A549 (cell line): ENCODE data around the gene ARHGEF4. TPM values are rescaled to one million over a fixed set of nuclear protein-coding genes. Genes with fewer than 3 reads are reported as not detected.

ENCODE experiments used
- ATAC-seq, 2 experiments: fragments of 200-7000 bp in 1 of 2; fragments of >200 bp in 1 of 2; cut with Nextera tagmentation in 1 of 2; cut with Tn5 transposase in 1 of 2; 3 replicates each; pipeline versions ENCODE4 v1.8.0 to v1.9.1; 2018 to 2020; ENCODE audit warnings: mild to moderate bottlenecking in 1 of 2, moderate library complexity in 1 of 2
- CTCF ChIA-PET: fragments of 300-600 bp; sonication (Branson Sonifier 250); formaldehyde crosslinking; extraction: SDS; loops from one replicate; lab custom pipeline; 2021; ENCODE audit warnings: antibody characterized with exemption, inconsistent platforms; lab: Yijun Ruan, JAX
- POLR2A ChIA-PET: fragments of 350-600 bp; formaldehyde crosslinking; extraction: SDS; loops from one replicate; lab custom pipeline; 2021; ENCODE audit warnings: antibody characterized with exemption, inconsistent platforms; lab: Yijun Ruan, JAX
- DNase-seq, 2 experiments: peaks; one replicate each; pipeline versions ENCODE4 v3.0.0 to v3.0.0-alpha.2; 2011 to 2016; ENCODE audit warnings: low read depth in 1 of 2, low spot score in 1 of 2
- FAIRE-seq: peaks from 2 replicates; lab custom pipeline; 2011; peaks lifted over from hg19 to GRCh38; lab: Jason Lieb, UNC
- H3K27ac ChIP-seq, 2 experiments: fragments of >200 bp; sonication (Bioruptor Twin); formaldehyde crosslinking; 3 replicates each; pipeline ENCODE4 v1.5.1; 2016 to 2017
- H3K4me1 ChIP-seq: fragments of >200 bp; sonication (Bioruptor Twin); formaldehyde crosslinking; 3 replicates; pipeline ENCODE4 v1.6.1; 2016
- H3K4me2 ChIP-seq: fragments of >200 bp; sonication (Bioruptor Twin); formaldehyde crosslinking; 3 replicates; pipeline ENCODE4 v1.6.1; 2016
- H3K4me3 ChIP-seq: fragments of >200 bp; sonication (Bioruptor Twin); formaldehyde crosslinking; 3 replicates; pipeline ENCODE4 v1.5.1; 2016
- H3K9me3 ChIP-seq: fragments of >200 bp; sonication (Bioruptor Twin); formaldehyde crosslinking; 3 replicates; pipeline ENCODE4 v1.6.1; 2016
- ESRRA ChIP-seq: fragments of 150-350 bp; IDR thresholded peaks from 2 replicates; pipeline ENCODE4 v1.6.1; 2014; ENCODE audit warnings: mild to moderate bottlenecking, low read length, borderline replicate concordance
- FOXS1 ChIP-seq: fragments of 250-450 bp; sonication (Bioruptor Pico); IDR thresholded peaks from 2 replicates; pipeline ENCODE4 v1.5.0; 2020; ENCODE audit warnings: mild to moderate bottlenecking, moderate library complexity
- GATA3 ChIP-seq: IDR thresholded peaks from 2 replicates; pipeline ENCODE4 v1.6.1; 2012; ENCODE audit warnings: borderline replicate concordance
- HES2 ChIP-seq: fragments of >200 bp; sonication (Bioruptor Twin); formaldehyde crosslinking; IDR thresholded peaks from 2 replicates; pipeline ENCODE4 v1.6.1; 2016
- HOXA7 ChIP-seq: fragments of 250-450 bp; sonication (Bioruptor Pico); IDR thresholded peaks from 2 replicates; pipeline ENCODE4 v1.5.0; 2020; ENCODE audit warnings: mild to moderate bottlenecking, moderate library complexity
- HOXB5 ChIP-seq: fragments of 250-450 bp; sonication (Bioruptor Pico); IDR thresholded peaks from 2 replicates; pipeline ENCODE4 v1.5.0; 2020; ENCODE audit warnings: mild to moderate bottlenecking, moderate library complexity
- JUNB ChIP-seq: fragments of >200 bp; sonication (Bioruptor Twin); formaldehyde crosslinking; IDR thresholded peaks from 2 replicates; pipeline ENCODE4 v1.6.1; 2016
- MAX ChIP-seq: IDR thresholded peaks from 2 replicates; pipeline ENCODE4 v1.6.1; 2012
- MAZ ChIP-seq: fragments of 150-350 bp; IDR thresholded peaks from 2 replicates; pipeline ENCODE4 v1.6.1; 2014; ENCODE audit warnings: antibody characterized with exemption, low read depth, low read length, borderline replicate concordance
- NPAS2 ChIP-seq: fragments of 250-450 bp; sonication (Bioruptor Pico); IDR thresholded peaks from 2 replicates; pipeline ENCODE4 v1.8.0; 2022; ENCODE audit warnings: mild to moderate bottlenecking, moderate library complexity, borderline replicate concordance
- NR3C1 ChIP-seq: fragments of >200 bp; sonication (Bioruptor Twin); formaldehyde crosslinking; IDR thresholded peaks from 3 replicates; pipeline ENCODE4 v1.6.1; 2017
- POLR2AphosphoS2 ChIP-seq: conservative IDR thresholded peaks from 2 replicates; pipeline ENCODE4 v1.6.1; 2012; ENCODE audit warnings: low read length, improper control_type of control experiment, inconsistent platforms
- RAD21 ChIP-seq, 2 experiments: fragments of >200 bp in 1 of 2; sonication (Bioruptor Twin) in 1 of 2; formaldehyde crosslinking in 1 of 2; IDR thresholded peaks in 1 of 2; conservative IDR thresholded peaks in 1 of 2; 2 replicates in 1 of 2; 3 replicates in 1 of 2; pipeline ENCODE4 v1.6.1; 2012 to 2018; ENCODE audit warnings: inconsistent platforms in 1 of 2
- REST ChIP-seq: fragments of 200-600 bp; sonication (generic); IDR thresholded peaks from 2 replicates; pipeline ENCODE4 v1.6.1; 2016; ENCODE audit warnings: antibody characterized with exemption, mild to moderate bottlenecking, moderate library complexity
- RFX5 ChIP-seq: fragments of 450-650 bp; IDR thresholded peaks from 2 replicates; pipeline ENCODE4 v1.7.1; 2014; ENCODE audit warnings: antibody characterized with exemption, mild to moderate bottlenecking, moderate library complexity
- SREBF2 ChIP-seq: fragments of 450-650 bp; IDR thresholded peaks from 2 replicates; pipeline ENCODE4 v1.6.1; 2014; ENCODE audit warnings: mild to moderate bottlenecking, moderate library complexity
- USF2 ChIP-seq: fragments of 450-650 bp; IDR thresholded peaks from 2 replicates; pipeline ENCODE4 v1.6.1; 2014; ENCODE audit warnings: antibody characterized with exemption
- ZFP36 ChIP-seq: fragments of 450-650 bp; IDR thresholded peaks from 2 replicates; pipeline ENCODE4 v1.6.1; 2014; ENCODE audit warnings: borderline replicate concordance; ENCODE audit not compliant: partially characterized antibody
- ZNF302 ChIP-seq: fragments of 250-450 bp; sonication (Bioruptor Pico); IDR thresholded peaks from 2 replicates; pipeline ENCODE4 v1.9.0; 2021; ENCODE audit warnings: inconsistent platforms, mild to moderate bottlenecking, moderate library complexity
- WGBS: methylation state at CpG from one replicate; pipeline ENCODE4 v1.1.6; 2017; ENCODE audit errors: missing lambda C conversion rate; 5-methylcytosine and 5-hydroxymethylcytosine counted together
- polyA plus RNA-seq, 4 experiments: library from polyadenylated mRNA; depleted of rRNA in 3 of 4; stranded (reverse); fragments of >200 nt; fragmentation: RNase III in 1 of 4; extraction: RNeasy Plus Mini Kit Qiagen cat#74134 plus additional on column Dnase treatment in 1 of 4; gene quantifications; 2 replicates in 3 of 4; 3 replicates in 1 of 4; pipeline ENCODE4 v1.2.3, GENCODE V29; 2011 to 2017
- TF ChIP-seq, protein P1 (sequence below): fragments of 250-450 bp; sonication (Bioruptor Pico); IDR thresholded peaks from 2 replicates; pipeline ENCODE4 v1.5.0; 2021; ENCODE audit warnings: mild to moderate bottlenecking, moderate library complexity, borderline replicate concordance
- TF ChIP-seq, protein P2 (sequence below): IDR thresholded peaks from 2 replicates; pipeline ENCODE4 v1.6.1; 2012; ENCODE audit warnings: low read depth, borderline replicate concordance

ARHGEF4 gene
- polyA plus RNA-seq, 2 of the 4 experiments (the other 2 are of a cell fraction) = 1.00 to 2.1 TPM

DNA sequence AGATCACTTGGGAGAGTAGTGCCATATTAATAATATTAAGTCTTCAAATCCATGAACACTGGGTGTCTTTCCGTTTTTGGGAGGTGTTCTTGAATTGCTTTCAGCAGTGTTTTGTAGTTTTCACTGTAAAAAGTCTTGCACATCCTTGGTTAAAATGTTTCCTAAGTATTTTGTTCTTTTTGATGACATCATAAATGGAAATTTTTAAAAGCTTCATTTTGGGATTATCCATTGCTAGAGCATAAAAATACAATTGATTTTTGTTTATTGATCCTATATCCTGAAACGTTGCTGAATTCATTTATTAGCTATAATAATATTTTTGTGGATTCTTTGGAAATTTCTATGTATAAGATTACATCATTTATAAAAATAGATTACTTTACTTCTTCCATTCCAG lies 96.8 kb downstream of the ARHGEF4 start:
- no peak for DNase-seq
- WGBS = under 1% methylated on average over 2 of the region's 2 CpGs
- Histone ChIP-seq H3K27ac (no peak overlapping the region), H3K9me3 (peaks cover 15% of the 10 kb centered on the region; the same call in 2 of the 3 replicates), H3K4me3 (no peak overlapping the region), H3K4me1 (no peaks in the 10 kb centered on the region), H3K4me2 (no peak overlapping the region)
- ATAC-seq = no peak
- ChIA-PET POLR2A (no interaction called here), CTCF (interaction anchor here (0.9 kb wide), 1 partner anchor 17 kb away, joined by 3 read pairs; no protein-coding TSS in a partner anchor)
- no peak for TF ChIP-seq HOXA7 (CRISPR knock-in tag)
- TF ChIP-seq POLR2AphosphoS2 = no peak
- no peak for TF ChIP-seq HOXB5 (CRISPR knock-in tag)
- TF ChIP-seq GATA3 = no peak
- TF ChIP-seq, protein P1, sequence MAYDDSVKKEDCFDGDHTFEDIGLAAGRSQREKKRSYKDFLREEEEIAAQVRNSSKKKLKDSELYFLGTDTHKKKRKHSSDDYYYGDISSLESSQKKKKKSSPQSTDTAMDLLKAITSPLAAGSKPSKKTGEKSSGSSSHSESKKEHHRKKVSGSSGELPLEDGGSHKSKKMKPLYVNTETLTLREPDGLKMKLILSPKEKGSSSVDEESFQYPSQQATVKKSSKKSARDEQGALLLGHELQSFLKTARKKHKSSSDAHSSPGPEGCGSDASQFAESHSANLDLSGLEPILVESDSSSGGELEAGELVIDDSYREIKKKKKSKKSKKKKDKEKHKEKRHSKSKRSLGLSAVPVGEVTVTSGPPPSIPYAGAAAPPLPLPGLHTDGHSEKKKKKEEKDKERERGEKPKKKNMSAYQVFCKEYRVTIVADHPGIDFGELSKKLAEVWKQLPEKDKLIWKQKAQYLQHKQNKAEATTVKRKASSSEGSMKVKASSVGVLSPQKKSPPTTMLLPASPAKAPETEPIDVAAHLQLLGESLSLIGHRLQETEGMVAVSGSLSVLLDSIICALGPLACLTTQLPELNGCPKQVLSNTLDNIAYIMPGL (CRISPR knock-in tag) = no peak
- no peak for TF ChIP-seq NPAS2
- no peak for TF ChIP-seq REST
- TF ChIP-seq SREBF2 = no peak
- TF ChIP-seq NR3C1 = no peak
- no peak for TF ChIP-seq RFX5
- TF ChIP-seq RAD21 (conservative IDR thresholded peaks at IDR 0.05 in 1 of 2, IDR thresholded peaks at IDR 0.05 in 1 of 2) = no peak
- no peak for TF ChIP-seq MAX
- TF ChIP-seq ZFP36 = no peak
- no peak for TF ChIP-seq JUNB
- no peak for TF ChIP-seq USF2
- TF ChIP-seq FOXS1 (CRISPR knock-in tag) = no peak
- TF ChIP-seq MAZ = no peak
- no peak for TF ChIP-seq ESRRA
- TF ChIP-seq, protein P2, sequence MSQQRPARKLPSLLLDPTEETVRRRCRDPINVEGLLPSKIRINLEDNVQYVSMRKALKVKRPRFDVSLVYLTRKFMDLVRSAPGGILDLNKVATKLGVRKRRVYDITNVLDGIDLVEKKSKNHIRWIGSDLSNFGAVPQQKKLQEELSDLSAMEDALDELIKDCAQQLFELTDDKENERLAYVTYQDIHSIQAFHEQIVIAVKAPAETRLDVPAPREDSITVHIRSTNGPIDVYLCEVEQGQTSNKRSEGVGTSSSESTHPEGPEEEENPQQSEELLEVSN = no peak
- no peak for TF ChIP-seq HES2
- no peak for FAIRE-seq

GRCh38 chr2:130936451-130936850 lies 99.7 kb downstream of the ARHGEF4 start:
- ChIA-PET POLR2A (no interaction called here), CTCF (interaction anchor here (0.6 to 0.8 kb wide), 2 partner anchors 23 to 196 kb away, joined by 3 to 4 read pairs; no protein-coding TSS in a partner anchor)
- no peaks in the 10 kb centered on the region for H3K4me1 ChIP-seq
- H3K4me3 ChIP-seq = no peak overlapping the region
- no peak for FAIRE-seq
- ATAC-seq = no peak
- no peak overlapping the region for H3K4me2 ChIP-seq
- DNase-seq = no peak
- no peak overlapping the region for H3K27ac ChIP-seq
- no peak for TF ChIP-seq RFX5
- TF ChIP-seq ZNF302 = no peak
- TF ChIP-seq, all 56 proteins: peak for 0
- peaks cover 15% of the 10 kb centered on the region; the same call in 2 of the 3 replicates for H3K9me3 ChIP-seq
